Gastrocnemius medialis (tissue), 4 donors: ENCODE data around the gene ZC3H12D.

Experiments
- POLR2A ChIP-seq, 2 donors: fragments of 450-650 bp; IDR thresholded peaks; one replicate each; pipeline ENCODE4 v1.6.1; 2017; ENCODE audit warnings: antibody characterized with exemption in 2 of 2, mild to moderate bottlenecking in 2 of 2, moderate library complexity in 2 of 2
- TF ChIP-seq, protein P1 (sequence below), 5 experiments: fragments of 450-650 bp in 3 of 5; fragments of 200-600 bp in 2 of 5; sonication (generic) in 2 of 5; IDR thresholded peaks in 4 of 5; conservative IDR thresholded peaks in 1 of 5; 1 replicate in 4 of 5; 2 replicates in 1 of 5; pipeline ENCODE4 v1.5.1; 2016 to 2019; ENCODE audit warnings: antibody characterized with exemption in 5 of 5, mild to moderate bottlenecking in 3 of 5, moderate library complexity in 3 of 5

DNA sequence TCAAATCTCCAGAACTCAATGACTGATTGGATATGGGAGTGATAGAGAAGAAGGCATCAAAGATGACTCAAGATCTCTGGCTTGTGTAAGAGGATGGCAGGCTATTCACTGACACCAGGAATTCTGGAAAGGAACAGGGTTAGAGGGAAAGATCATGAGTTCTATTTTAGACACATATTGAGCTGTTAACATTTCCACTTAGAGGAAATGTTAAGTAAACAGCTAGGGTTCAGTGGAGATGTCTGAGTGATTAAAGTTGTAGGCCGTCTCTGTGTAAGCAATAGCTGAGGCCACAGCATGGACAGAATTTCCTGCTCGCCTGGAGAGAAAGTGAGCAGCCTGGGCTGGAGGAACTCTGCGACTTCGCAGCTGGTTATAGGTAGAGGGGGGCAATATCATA is 21.0 kb downstream of the ZC3H12D start:
- TF ChIP-seq POLR2A (IDR thresholded peaks at IDR 0.05) = no peak
- TF ChIP-seq, protein P1, sequence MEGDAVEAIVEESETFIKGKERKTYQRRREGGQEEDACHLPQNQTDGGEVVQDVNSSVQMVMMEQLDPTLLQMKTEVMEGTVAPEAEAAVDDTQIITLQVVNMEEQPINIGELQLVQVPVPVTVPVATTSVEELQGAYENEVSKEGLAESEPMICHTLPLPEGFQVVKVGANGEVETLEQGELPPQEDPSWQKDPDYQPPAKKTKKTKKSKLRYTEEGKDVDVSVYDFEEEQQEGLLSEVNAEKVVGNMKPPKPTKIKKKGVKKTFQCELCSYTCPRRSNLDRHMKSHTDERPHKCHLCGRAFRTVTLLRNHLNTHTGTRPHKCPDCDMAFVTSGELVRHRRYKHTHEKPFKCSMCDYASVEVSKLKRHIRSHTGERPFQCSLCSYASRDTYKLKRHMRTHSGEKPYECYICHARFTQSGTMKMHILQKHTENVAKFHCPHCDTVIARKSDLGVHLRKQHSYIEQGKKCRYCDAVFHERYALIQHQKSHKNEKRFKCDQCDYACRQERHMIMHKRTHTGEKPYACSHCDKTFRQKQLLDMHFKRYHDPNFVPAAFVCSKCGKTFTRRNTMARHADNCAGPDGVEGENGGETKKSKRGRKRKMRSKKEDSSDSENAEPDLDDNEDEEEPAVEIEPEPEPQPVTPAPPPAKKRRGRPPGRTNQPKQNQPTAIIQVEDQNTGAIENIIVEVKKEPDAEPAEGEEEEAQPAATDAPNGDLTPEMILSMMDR (IDR thresholded peaks at IDR 0.05 in 4 of 5, conservative IDR thresholded peaks at IDR 0.05 in 1 of 5) = no peak
